HG03354 (cell line): ENCODE data around the gene IGFALS.
"Not testable (repeated sequence)": the region's sequence is repeated elsewhere in the genome, so short reads cannot be mapped to it uniquely, and the experiment has no call there.

ENCODE experiments used
- ATAC-seq: cut with Tn5 transposase; IDR thresholded peaks from one replicate; pipeline ENCODE4 v1.9.1; 2021; ENCODE audit warnings: mild to moderate bottlenecking; ENCODE audit not compliant: unreplicated experiment, poor library complexity, severe bottlenecking

IGFALS gene

DNA sequence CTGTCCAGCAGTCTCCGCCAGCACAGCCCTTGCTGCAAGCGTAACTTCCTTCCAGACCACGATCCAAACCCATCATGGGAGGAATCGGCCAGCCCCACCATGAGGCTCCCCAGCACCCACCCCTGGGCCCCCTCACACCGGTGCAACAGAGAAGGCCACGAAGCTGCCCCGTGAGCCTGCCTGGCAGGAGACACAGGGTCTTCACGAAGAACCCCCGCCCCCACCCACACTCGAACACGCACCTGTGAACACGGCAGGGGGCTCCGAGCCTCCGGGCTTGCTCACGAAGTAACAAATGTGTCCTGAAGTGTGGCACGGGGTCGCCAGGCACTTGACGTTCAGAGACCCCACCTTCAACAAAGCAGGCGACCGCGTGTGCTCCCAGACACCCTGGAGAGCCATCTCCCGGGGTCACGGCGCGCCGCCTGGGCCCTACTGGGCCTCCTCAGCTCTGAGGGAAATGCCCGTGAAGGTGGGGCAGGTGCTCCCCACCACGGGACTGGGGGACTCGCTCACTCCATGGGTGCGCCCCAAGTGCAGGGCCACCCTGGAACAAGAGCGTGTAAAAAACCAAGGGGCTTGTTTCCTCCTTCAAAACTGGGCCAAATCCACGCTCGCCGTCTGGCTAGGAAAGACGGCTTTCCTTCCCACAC lies 25.5 kb upstream of the IGFALS start:
- no peak for ATAC-seq

DNA sequence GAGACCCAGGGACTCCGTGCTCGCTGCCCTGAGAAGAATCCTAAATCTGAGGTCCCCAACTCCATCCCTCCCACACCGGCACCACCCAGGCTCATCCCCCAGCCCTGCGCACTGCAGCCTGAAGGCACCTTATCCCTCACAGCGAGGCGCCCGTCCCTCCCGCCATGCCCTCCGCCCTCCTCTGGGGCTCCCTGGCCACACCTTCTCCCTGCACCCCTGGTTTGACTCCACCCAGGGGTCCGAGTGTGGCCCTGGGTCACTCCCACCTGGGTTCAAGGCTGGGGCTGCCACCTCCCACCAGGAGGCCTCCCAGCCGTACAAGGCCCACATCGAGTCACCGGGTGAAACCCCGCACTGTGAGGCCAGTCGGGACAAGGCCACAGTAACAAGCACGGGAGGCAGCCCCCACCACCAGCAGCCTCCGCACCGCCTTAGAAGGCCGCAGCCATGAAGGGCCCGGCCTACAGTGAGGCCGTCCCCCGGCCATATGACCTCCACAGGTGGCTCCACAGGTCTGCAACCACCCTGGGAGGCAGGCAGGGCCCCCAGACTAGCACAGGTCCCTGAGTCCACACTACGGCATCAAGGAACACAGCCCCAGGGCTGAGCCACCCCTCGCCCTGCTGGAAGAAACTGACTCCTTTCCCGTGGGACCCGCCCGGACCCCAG lies 24.8 kb upstream of the IGFALS start:
- ATAC-seq, result no peak

DNA sequence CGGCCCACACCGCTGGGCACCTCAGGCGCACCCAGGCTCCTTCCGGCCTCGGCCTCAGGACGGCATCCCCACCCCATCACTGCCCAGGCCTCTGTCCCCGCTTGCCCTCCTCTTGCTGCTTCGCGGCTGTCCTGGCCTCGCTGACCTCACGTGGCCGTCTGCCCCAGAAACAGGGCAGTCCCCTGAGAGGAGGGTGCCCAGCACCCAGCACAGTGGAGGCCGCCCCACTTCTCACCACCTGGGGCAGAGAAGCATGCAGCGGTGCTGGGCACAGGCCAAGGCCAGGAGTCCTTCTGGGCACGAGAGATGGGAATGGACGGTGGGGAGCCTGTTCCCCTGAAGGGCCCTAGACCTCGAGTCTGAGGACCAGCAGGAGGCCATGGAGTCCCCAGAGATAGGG lies 24.2 kb upstream of the IGFALS start:
- no peak for ATAC-seq

DNA sequence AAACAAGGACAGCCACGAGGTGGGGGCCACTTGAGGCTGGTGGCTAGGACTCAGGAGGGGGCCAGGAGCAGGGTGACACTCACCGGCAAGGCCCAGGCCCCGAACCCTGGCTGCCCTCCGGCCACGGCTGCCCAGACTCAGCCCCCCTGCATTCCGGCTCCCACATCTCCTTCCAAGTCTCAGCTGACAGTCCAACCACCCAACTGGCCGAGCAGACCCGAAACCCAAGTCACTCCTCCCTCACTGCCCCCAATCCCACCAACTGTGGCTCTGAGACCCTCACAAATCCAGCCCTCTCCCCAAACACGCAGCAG lies 23.7 kb upstream of the IGFALS start:
- no peak for ATAC-seq

DNA sequence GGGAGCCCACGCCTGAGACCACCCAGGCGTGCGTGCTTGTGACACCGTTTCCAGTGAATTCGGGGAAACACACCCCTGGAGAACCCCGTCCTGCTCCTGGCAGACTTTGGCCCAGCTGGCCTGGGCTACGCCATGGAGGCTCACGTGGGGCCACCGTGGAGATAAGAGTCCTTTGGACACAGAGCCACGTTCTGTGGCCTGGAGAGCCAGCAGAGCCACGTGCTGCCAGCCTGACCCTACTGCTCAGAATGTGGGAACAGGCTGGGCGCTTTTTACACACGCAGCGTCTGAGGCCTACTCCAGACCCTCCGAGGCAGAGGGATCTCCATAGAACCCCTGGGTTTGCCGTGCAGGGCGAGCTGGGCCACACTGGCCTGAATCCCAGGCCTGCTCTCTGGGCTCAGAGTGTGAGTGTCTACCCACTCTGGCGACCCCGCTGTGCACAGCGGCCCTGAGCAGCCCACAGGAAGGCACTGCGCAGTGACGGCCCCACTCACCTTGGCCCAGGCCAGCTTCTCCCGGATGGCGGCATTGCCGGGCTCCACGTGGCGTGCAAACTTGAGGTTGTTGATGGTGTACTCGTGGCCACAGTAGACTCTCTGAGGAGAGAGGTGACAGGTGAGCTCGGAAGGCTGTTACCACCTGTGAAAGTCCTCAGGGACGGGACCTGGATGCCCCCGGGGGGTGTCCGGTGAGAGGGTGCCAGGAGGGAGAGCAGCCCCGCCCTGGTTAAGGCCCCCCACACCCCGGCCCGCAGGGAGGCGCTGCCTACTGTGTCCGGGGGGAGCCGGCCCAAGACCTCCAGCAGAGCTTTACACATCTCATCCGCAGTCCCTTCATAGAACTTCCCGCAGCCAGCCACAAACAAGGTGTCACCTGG lies 23.1 kb upstream of the IGFALS start:
- no peak for ATAC-seq

DNA sequence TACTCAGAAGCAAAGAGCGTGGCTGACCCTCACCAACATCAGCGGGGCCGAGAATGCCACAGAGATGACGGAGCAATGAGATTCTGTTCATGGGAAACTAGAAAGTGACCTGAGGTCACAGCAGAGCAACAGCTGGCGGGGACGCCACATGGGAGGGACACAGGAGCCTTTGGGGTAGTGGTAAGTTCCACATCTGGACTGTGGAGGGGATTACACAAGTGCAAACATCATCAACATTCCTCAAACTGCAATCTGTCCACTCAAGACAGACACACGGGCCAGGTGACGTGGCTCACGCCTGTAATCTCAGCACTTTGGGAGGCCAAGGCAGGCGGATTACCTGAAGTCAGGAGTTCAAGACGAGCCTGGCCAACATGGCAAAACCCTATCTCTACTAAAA lies 22.0 kb upstream of the IGFALS start:
- no peak for ATAC-seq

DNA sequence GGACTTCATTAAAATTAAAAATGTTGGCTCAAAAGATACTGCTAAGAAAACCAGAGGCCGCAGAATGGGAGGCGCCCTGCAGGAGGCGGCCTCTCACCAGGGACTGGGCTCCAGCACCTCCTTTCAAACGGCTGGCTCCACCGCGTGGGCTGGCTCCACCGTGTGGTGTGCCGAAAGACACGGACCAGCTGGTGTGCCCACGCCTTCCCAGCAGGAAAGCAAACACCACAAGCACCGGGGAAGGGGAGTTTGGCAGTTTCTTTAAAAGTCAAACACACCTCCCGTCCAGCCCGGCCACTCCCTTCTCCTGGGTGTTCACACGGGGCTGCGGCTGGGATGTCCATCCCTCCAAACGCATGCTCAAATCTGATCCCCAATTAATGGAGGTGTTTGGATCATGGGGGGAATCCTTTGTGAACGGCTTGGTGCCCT lies 19.2 kb upstream of the IGFALS start:
- no peak for ATAC-seq

DNA sequence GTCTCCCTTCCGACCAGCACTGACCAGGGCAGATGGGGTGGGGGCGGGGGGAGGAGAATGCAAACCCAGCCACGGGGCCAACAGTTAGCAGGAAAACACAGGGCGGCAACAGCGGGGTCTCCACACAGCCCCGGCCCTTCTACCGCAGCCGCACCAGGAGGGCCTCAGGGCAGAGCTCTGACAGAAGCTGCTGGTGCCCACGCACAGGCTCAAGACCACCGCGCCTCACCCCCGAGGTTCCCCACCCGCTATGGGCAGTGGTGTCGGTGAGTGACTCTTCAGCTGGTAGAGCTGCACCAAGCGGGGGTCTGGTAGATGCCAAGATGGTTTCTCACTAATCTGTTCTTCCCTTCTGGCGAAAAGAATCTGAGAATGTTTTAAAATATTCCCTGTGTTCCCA lies 17.0 kb upstream of the IGFALS start:
- ATAC-seq, result no peak

DNA sequence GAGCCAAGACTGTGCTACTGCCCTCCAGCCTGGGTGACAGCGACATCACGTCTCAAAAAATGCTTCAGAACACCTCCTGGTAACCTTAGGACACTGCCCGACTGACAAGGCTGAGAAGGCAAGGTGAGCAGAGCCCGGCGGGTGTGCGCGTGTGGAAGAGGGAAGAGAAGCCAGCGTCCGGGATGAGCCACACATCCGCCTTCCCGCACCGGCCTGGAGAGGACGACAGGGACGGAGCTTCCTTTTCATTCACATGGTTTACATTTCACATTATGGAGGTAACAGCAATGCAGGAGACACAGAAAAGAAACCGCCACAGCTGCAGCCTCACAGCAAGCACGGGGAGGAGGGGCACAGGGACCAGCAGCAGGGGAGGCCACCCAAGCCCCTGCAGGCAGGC lies 16.6 kb upstream of the IGFALS start:
- no peak for ATAC-seq

DNA sequence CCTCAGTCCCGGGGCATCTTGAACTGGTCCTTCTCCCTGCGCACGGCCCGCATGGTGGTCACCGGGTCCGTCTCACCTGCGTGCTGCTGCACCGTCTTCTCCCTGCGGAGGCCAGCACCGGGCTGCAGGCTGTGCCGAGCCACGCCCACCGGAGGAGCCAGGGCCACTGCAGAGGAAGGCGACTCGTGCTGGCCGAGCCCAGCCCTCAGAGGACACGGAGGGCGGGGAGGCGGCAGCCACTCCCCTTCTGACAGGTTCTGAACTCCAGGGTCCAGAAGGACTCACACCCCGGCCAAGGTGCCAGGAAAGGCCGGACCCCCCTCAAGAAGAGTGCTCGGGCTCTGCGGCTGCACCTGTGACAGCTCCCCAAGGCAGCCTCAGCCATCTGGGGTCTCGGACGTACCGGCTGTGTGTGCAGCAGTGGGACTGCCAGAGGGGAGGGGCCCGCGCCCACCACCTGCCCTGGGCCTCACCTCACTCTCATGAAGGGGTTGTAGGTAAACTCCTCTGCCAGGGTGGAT lies 15.8 kb upstream of the IGFALS start:
- ATAC-seq, result no peak

DNA sequence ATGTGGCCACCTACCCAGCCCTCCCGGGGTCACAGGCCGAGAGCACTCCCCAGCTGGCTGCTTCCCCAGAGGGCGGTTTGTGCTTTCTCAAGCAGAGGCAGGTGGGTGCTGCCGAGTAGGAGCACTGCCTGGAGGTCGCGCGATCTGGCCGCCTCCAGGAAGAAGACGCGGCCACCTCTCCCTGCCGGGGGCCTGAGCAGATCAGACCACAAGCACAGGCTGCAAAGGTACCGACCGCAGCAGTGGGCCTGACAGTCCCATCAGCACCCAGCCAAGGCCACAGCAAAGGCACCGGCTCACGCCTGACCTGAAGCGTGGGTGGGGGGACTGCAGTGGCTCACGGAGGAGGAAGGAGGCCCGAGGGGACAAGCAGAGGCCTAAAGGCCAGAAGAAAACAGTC lies 15.2 kb upstream of the IGFALS start:
- no peak for ATAC-seq

DNA sequence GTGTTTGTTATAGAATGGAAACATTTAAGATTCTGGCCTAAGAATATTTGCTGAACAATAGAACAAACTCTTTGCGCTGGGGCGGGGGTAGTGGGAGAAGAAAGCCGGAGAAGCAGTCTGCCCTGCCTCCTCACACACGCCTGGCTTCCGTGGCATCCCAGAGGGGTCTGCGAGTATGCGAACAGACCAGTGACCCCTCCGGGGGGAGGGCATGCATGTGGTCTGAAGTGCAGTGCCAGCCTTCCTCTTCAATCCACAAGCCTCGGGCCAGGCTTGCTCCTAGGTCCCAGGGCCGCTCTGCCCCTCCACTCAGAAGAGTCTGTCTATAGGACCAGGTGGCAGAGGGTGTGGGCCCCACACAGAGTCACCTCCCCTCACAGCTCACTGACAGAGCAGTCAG lies 14.1 kb upstream of the IGFALS start:
- ATAC-seq, result no peak

DNA sequence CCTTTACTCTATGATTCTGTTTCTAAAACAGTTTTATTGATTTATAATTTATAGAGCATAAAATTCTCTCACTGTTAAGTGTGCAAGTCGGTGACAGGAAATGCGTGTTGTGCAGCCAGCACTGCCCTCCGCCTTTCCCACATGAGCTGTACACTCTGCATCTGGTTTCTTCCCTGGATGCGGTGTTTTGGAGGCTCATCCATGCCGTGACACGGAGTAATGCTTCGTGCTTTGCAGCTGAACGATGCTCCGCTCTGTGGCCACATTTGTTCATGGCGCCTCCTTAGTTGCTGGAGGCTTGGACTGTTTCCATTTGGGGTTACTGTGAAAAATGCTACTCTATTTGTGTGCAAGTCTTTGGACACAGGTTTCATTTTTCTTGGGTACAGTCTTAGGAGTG lies 7.2 kb upstream of the IGFALS start:
- ATAC-seq, result no peak

DNA sequence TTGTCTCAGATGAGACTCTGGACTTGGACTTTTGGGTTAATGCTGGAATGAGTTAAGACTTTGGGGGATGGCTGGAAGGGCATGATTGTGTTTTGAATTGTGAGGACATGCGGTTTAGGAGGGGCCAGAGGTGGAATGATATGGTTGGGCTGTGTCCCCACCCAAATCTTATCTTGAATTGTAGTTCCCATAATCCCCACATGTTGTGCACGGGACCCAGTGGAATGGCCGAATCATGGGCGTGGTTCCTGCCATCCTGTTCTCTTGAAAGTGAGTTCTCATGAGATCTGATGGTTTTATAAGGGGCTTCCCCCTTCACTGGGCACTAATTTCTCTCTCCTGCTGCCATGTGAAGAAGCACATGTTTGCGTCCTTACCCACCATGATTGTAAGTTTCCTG lies 5.8 kb upstream of the IGFALS start:
- not testable (repeated sequence) for ATAC-seq

DNA sequence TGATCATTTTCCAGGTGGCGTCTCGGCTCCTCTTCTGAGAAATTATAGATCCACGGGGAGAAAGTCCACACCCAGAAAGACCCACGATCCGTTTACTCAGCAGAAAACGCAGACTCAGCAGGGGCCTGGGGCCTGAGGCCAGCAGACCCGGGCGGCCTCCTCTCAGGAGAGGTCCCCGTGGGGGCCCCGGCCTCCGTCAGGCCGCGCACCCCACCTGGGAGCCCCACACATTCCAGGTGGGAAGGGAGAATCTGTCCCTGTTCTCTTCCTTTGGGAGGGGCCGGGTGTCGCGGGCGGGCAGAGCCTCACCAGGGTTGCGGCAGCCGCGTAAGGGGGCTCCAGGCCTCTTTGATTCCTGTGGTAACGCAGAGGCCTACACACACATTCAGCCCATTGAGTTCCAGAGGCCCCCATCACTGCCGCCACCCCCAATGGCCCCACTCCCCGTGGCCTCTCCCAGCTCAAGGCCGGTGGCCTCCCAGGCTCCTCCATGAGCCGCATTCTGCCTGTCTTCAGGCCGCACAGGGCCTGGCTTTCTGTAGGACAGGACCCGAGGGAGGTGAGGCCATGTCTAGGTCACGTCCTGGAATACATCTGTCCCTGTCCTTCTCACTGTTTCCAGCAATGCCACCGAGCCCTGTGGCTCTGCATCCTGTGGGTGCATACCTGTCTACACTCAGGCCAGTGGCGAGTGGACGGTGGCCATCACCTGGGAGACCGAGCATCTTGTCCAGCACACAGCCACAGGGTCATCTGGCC lies 1.6 kb upstream of the IGFALS start:
- no peak for ATAC-seq

DNA sequence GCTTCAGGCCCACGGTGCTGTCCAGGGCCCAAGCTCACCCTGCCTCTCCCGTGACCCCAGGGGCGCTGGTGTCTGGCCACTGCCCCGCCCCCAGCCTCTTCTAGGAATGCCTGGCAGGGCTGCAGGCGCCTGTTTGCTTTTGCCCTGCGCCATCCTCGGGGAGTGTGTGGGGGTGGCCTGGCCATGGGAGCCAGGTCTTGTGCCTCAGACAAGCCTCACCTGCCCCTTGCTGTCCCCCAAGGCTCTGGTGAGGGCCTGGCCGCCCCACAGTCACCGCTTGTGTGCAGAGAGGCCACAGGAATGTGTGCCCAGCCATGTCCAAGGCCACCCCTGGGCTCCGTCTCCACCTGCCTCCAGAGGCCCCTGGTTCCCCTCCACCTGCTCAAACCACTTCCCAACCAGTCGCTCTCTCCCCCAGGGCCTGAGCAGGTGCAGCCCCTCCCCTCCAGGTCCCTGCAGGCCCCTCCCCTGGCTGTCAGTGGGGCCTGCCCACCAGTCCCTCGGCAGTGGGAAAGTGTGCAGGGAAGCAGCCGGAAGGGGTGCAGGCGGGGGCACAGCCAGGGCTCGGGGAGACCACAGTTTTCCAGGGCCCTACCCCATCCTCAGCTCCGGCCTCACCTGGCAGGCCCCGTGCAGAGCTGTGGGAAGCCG lies 841 bp upstream of the IGFALS start:
- no peak for ATAC-seq

DNA sequence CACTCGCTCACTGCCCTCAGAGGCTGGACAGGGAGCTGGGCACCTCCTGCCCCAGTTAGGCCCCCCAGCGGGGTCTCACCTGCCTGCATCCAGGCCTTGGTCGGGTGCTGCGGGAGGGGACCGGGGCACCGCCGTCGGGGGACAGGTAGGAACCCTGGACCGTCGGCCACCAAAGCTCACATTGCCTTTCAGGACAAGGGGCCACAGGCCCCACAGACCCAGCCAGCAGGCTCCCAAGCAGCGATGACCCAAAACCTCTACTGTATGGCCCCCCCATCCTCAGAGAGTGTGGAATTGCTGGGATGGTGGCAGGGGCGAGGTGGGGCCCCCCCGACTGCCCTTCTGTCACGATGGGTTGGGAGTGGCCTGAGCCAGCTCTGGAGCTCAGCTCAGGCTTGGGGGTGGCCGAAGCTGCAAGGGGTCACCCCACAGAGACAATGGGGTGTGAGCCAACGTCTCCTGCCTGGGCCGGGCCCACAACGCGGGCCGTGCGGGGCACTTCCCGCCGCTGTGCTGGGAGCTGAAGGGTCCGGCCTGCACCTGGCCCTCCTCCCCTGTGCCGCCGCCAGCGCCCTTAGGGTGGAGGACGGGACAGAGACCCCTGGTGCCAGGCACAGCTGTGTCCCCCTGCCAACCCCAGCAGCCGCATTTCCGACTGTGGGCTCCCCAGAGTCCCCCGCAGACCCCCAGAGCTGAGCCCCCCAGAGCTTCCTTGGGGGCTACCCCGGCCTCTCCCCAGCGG lies 498 bp downstream of the IGFALS start:
- ATAC-seq, result no peak

DNA sequence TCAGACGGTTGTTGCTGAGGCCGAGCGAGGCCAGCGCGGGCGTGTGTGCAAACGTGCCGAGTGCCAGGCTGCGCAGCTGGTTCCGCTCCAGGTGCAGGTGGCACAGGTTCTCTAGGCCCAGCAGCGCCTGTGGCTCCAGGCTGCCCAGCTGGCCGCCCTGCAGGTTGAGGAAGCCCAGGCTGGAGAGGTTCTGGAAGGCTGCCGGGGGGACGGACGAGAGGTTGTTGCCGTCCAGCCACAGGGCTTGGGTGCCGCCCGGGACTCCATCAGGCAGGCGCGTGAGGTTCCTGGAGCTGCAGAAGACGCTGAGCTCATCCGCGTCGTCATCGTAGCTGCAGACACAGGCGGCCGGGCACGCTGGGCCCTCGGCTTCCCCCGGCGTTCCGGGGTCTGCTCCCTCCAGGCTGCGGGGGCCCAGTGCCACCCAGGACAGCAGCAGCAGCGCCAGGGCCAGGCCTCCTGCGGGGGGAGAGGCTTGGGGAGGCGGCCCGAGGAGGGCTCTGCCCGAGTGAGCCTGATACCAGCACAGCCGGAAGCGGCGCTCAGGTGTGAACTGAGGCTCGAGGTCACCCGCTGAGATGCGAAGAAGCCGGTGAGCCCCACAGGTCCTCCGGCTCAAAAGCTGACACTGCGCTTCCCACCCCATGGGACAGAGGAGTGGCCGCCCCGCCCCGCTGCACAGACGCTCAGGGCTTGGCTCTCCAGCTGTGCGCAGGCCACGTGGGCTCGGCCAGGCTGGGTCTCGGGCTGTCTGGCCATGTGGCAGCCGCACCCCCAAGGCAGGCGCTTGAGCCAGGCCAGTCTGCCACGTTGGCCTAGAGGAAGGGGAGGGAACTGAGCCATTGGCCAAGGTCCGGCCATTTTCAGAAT lies 1.3 kb downstream of the IGFALS start:
- no peak for ATAC-seq
